Thyroid gland (tissue), 4 donors: ENCODE results near the gene NUDT21.

Experiments
- CTCF ChIP-seq, 6 experiments: fragments of 200-600 bp in 3 of 6; fragments of 450-650 bp in 3 of 6; sonication (generic) in 3 of 6; IDR thresholded peaks; one replicate each; pipeline ENCODE4 v1.5.1; 2016 to 2019; ENCODE audit warnings: antibody characterized with exemption in 6 of 6, mild to moderate bottlenecking in 2 of 6, inconsistent platforms in 1 of 6, moderate library complexity in 1 of 6
- POLR2A ChIP-seq, 2 donors: fragments of 450-650 bp; IDR thresholded peaks; one replicate each; pipeline ENCODE4 v1.6.1; 2017; ENCODE audit warnings: antibody characterized with exemption in 2 of 2, mild to moderate bottlenecking in 2 of 2, moderate library complexity in 1 of 2

- no peak for TF ChIP-seq CTCF (IDR thresholded peaks at IDR 0.05)
- no peak for TF ChIP-seq POLR2A (IDR thresholded peaks at IDR 0.05)
Observed at GRCh38 chr16:56462064-56462796, 11.1 kb upstream of the NUDT21 start.
